ENCODE measurements around the gene PTPN22. TPM values are rescaled to one million over a fixed set of nuclear protein-coding genes. Genes with fewer than 3 reads are reported as not detected.

PTPN22 gene
- total RNA-seq, 1 donor from 2014 or later = 1.4 TPM

- DNase-seq (ENCODE audit: low read depth) = peak; percentile 13
These were observed 18.8 kb downstream of the PTPN22 start for GRCh38 chr1:113852694-113853093.

GRCh38 chr1:113850127-113850796, 21.2 kb downstream of the PTPN22 start:
- DNase-seq (ENCODE audit: low read depth) = no peak

DNA sequence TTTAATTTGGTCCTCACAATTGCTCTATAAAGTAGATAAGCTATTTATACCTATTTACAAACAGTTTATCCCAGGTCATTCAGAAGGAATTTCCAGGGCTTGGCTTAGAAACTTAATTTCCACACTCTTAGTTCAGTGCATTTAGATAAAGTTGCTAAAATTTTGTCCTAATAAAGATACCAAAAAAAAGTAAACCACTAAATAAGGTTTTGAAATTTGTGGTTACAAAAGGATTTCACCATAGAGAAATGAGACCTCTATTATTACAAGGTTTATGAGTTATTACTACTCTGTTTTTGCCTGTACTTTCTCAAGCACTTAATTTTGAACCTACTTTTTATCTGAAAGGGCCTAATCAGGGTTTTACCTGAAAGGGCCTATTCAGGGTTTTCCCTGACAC, 22.4 kb downstream of the PTPN22 start:
- DNase-seq (ENCODE audit: low read depth) = no peak

DNA sequence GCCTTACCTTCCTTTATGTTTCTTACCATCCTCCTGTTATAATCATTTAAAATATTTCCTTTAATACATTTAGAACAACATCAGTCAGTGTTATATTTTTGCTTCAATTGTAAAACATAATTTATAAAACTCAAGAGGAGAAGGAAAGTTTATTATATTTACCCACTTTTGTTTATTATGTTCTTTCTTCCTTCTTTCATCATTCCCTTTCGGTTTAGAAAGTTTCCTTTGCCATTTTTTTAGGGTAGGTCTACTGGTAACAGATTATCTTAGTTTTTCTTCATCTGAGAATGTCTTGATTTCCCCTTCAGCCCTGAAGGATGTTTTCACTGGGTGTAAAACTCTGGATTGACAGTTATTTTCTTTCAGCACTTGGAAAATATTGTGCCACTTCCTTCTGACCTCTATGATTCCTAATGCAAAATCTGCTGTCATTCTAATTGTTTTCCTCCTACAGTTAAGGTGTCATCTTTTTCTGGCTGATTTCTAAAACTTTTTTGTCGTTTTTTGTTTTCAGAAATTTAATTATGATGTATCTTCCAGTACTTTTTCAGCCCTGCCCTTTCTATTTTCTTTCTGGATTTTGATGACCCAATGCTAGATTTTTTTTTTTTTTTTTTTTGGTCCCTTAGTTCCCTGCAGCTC, 25.0 kb downstream of the PTPN22 start:
- DNase-seq (ENCODE audit: low read depth) = no peak

GRCh38 chr1:113836534-113836933, 35.0 kb downstream of the PTPN22 start:
- DNase-seq (ENCODE audit: low read depth) = no peak

DNA sequence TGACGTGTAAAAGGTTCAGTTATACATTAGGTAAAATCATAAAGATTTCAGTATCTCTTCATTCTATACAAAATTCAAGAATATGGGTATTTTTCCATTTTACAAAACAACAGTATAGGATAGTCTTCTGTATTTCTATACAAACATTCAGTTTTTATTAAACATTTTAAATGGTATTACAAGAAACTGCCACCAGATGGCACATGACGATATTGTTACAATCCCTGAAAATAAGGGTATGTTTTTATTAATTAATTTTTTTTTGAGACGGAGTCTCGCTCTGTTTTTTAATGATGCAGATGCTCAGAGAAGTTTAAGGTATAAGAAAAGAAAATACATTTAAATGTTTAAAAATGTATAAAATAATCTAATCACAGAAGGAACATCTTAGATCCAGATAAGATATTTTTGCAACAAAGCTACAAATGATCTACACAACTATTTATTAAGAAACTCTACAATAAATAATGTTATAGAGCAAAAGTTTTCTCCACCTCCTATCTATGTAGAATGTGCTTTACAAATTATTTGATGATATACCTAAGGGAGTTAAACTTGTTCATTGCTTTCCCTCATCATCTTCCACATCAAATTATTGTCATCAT, 35.7 kb downstream of the PTPN22 start:
- peak; percentile 73 for DNase-seq (ENCODE audit: low read depth)

DNA sequence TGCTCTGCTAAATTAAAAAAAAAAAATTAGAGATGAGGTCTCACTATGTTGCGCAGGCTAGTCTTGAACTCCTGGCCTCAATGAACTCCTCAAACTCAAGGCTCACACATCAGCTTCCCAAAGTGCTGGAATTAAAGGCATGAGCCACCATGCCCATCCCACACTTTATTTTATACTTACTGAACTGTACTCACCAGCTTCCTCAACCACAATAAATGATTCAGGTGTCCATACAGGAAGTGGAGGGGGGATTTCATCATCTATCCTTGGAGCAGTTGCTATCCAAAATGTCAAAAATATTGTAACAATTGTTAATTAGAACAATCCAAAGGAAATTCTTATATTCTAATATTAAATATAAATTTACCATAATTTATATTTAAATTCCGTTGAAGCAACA, 36.8 kb downstream of the PTPN22 start:
- no peak for DNase-seq (ENCODE audit: low read depth)

DNA sequence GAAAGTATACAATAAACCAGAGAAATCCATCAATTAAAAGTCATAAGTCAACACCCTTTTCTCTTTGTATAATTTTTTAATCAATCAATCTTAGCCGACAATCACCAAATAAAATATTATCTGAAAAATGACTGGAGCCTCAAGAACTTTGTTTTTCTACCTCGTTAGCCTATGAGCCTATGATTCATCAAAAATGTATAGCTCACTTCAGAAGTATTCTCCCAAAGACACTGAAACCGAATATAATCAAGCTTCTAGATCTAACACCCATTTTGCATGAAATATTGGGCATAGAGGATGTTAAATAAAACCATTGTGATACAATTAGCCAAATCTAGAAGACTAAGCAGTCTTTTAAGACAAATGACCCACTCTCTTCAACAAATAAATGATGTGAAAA, 41.5 kb downstream of the PTPN22 start:
- DNase-seq (ENCODE audit: low read depth) = no peak

DNA sequence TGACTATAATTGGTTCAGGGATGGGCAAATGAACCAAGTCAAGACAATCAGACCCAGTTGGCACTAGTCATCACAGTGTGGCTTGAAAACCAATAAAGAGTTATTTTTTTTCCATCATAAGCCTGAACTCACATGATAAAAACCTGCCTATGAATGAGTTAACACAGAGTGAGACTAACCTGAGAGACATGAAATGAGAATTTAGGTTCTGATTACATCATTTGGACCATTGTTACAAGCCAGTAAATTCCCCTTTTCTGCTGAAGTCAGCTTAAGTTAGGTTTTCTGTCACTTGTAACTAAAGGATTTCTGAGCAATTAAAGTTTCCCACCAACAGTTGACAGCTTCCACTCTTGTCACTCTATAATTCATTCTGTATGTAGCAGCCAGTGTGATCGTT, 49.6 kb downstream of the PTPN22 start:
- no peak for DNase-seq (ENCODE audit: low read depth)

DNA sequence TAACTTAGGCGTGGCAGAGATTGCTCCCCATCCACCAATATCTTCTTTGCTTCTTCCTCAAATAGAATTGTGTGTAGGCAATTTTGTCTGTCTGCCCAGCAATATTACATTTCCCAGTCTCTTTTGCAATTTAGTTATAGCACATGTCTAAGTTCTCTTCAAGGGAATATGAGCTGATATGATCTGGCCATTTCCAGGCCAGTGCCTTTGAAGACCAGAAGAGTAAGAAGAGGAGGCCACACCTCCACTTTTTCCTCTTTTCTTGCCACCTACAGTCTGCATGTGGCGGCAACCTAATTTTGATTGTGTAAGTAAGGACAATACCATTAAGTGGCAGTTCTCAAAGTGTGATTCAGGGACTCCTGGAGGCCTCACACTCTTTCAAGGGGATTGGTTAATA, 52.9 kb downstream of the PTPN22 start:
- no peak for DNase-seq (ENCODE audit: low read depth)

DNA sequence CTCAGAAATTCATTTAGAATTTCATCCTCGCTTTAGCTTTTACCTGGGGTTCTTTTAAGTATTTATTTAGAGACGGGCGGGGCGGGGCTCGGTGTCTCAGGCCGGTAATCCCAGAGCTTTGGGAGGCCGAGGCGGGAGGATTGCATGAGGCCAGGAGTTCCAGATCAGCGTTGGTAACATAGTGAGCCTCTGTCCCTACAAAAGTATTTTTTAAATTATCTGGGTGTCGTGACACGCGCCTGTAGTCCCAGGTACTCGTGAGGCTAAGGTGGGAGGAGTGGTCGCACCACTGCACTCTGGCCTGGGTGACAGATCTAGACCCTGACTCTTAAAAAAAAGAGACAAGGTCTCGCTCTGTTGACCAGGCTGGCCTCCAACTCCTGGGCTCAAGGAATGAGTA, 58.3 kb downstream of the PTPN22 start:
- no peak for DNase-seq (ENCODE audit: low read depth)

GRCh38 chr1:113812661-113813135, 58.8 kb downstream of the PTPN22 start:
- DNase-seq (ENCODE audit: low read depth) = no peak

DNA sequence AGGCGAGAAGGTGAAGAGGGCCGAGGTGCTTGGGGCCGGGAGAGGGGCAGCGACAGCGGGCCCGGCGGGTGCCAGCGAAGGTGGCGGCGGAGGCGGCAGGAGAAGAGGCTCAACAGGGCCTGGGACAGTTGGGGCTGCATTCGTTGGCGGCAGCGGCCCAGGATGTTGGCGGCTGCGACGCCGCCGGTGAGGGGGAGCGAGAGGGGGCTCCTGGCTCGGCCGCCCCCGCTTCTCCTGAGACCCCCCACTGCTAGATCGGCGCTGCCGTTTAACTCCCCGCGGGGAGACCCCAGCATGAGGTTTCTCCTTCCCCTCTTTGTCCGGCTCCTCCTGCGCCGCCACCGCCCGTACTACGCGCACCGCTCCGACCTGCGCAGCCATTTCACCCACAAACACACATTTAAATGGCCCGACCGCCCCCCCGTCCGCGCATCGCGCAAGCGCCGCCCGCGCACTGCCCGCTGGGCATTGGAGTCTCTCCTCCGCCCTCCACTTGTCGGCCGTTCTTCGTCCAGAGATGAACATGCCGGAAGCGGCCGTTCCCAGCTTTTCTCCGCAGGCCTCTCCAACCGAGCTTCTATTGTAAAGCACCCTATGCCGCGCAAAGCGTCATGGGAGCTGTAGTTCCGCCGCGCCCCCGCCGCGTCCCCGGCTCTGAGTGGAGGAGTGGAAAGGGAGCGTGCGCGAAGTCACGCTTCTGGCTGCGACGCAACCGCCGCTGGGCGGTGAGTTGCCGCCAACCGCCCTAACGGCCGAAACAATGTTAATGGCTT, 59.4 kb downstream of the PTPN22 start, which contains the start of gene RSBN1:
Gene RSBN1 (minus strand): TSS at position 589 of the 773 bp plus-strand sequence. CDS start 64 bp downstream, at position 525.
- DNase-seq (ENCODE audit: low read depth) = peak; percentile 99

DNA sequence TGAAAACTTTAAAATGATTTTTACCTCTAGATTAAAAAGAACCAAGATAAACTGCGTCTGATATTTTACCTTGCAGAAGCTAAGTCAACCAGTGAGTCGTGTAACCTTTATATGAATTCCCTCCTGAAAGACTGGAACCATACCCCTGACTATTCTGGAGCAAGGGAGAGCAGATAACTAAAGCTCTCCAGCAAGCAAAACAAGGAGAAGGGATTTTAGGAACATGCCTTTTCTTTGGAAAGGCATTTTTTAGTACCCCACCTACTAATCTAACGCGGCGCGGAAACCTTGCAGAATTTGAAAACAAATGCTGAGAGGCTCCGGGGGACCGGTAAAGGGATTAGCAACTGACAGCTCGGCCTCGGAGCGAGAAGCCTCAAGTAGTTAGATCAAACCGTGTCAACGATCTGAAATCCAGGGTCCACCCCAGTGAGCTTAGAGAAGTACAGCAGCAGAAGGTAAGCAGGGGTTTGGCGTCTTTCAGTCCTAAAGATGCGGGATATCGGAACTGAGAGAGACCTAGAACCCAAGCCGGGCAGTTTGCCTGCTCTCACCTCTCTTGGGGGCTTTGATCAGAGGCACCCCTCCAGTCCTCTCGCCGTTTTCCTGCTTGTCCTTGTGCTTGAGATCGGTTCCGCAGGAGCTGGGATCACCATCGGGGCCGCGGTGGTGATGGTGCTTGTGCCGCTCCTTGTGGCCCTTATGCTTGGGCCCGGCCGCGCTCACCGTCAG, 60.2 kb downstream of the PTPN22 start:
- peak; percentile 30 for DNase-seq (ENCODE audit: low read depth)

DNA sequence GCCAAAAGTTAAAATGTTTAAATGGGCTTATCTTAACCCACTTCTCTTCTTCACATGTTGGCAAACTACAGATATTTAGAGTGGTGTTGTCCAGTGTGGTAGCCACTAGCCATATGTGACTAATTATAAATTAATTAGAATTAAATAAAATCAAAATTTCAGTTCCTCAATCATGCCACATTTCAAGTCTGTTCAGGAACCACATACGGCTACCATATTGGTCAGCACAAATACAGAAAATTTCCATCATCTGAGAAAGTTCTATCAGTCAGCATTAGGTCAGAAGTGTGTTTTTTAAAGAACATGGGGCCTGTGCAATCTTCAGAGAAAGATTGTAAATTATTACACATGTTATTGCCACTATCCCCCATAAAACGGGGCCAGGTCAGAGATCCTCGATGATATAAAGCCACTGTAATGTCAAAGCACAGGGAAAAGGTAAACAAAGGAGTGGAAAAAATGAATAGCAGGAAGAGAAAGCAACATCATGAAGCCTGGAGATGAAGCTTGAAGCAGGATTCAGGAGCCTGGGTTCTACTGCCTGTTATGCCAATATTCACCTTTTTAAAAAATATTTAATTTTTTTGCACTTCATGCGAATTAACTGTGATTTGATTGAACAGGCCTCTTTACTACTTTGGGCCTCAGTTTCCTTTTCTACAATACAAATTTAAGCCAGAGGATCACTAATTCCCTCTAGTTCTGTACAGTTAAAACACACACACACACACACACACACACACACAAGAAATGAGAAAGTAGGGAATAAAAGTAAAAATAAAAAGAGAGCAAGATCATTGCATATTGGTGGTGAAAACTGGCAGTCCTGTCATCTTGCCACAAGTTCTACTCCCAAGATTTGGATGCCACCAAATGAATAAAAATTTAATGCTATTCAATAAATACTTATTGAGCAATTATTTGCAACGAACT, 61.6 kb downstream of the PTPN22 start:
- no peak for DNase-seq (ENCODE audit: low read depth)

DNA sequence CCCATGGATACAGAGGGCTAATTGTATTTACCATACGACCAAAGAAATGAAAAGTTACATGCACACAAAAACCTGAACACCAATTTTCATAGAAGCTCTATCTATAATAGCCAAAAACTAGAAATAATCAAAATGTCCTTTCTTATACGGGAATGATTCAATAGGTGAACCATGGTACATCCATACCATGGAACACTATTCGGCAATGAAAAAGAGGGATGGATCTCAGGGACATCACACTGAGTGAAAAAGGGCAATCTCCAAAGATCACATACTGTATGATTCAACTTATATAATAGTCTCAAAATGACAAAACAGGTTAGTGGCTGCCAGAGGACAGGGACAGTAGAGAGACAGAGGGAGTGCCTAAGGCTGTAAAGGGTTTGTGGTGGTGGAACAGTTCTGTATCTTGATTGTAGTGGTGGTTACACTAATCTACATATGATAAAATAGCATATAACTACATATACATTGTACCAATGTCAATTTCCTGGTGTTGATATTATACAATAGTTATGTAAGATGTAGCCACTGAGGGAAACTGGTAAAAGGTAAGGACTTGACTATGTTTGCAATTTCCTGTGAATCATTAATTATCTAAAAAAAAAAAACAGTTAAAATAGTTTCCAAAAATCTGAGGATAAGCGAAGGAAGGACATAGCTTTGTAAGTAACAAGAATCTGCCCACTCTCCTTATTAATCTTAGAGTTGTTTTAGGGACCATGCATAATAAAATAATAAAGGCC, 62.9 kb downstream of the PTPN22 start:
- no peak for DNase-seq (ENCODE audit: low read depth)

DNA sequence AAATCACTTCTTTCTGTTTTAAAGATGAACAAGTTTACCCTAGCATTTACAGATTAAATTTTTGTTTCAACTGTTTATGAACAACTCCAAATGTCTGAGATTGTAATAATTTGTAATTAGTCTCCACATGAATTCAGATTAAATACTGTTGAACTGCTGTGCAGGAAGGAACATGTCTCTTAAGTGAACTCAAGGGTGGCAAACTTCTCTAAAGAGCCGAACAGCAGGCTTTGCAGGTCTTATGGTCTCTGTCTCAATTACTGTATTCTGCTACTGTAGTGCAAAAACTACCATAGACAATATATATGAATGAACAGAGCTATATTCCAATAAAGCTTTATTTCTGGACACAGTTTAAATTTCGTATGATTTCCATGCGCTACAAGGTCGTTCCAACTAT, 65.9 kb downstream of the PTPN22 start:
- DNase-seq (ENCODE audit: low read depth) = no peak

- DNase-seq (ENCODE audit: low read depth) = no peak
These were observed 66.3 kb downstream of the PTPN22 start for GRCh38 chr1:113805256-113805531.
